IMR-90 (cell line): ENCODE results near the gene GPC6. TPM values are rescaled to one million over a fixed set of nuclear protein-coding genes. Genes with fewer than 3 reads are reported as not detected.

ENCODE experiments used
- ATAC-seq: fragments of 200-7000 bp; cut with Tn5 transposase; 2 replicates; pipeline ENCODE4 v1.9.1; 2020; ENCODE audit warnings: low read depth, mild to moderate bottlenecking, moderate library complexity
- BruUV-seq: library from RNA; stranded (reverse); fragments of 400-500 nt; replicated peaks from 2 replicates; lab custom pipeline; 2021; lab: Mats Ljungman, UMichigan
- CTCF ChIA-PET: fragments of 300-600 bp; formaldehyde crosslinking; extraction: SDS; loops from one replicate; lab custom pipeline; 2021; ENCODE audit warnings: antibody characterized with exemption; lab: Yijun Ruan, JAX
- POLR2A ChIA-PET: fragments of 300-600 bp; sonication (Branson Sonifier 250); formaldehyde crosslinking; loops from one replicate; lab custom pipeline; 2022; ENCODE audit warnings: antibody characterized with exemption; ENCODE audit not compliant: unreplicated experiment; lab: Charles Lee
- DNase-seq: peaks from one replicate; pipeline ENCODE4 v3.0.0; 2013
- H2AFZ ChIP-seq: replicated peaks from 2 replicates; pipeline ENCODE3; 2013; ENCODE audit warnings: low read length, mild to moderate bottlenecking; ENCODE audit not compliant: poor library complexity
- H2AK5ac ChIP-seq: 2 replicates; pipeline ENCODE4 v1.6.1; 2013; ENCODE audit warnings: low read depth, low read length, inconsistent platforms
- H2AK9ac ChIP-seq: replicated peaks from 2 replicates; pipeline ENCODE3; 2013; ENCODE audit warnings: mild to moderate bottlenecking, low read depth, low read length, moderate library complexity; ENCODE audit not compliant: poor library complexity
- H2BK120ac ChIP-seq: 2 replicates; pipeline ENCODE4 v1.6.1; 2013; ENCODE audit warnings: low read depth, low read length, inconsistent platforms
- H2BK15ac ChIP-seq: 3 replicates; pipeline ENCODE4 v1.6.1; 2013; ENCODE audit warnings: low read depth, low read length, inconsistent platforms
- H2BK20ac ChIP-seq: 2 replicates; pipeline ENCODE4 v1.6.1; 2013; ENCODE audit warnings: low read depth, mild to moderate bottlenecking, inconsistent platforms, low read length, moderate library complexity
- H2BK5ac ChIP-seq: 2 replicates; pipeline ENCODE4 v1.6.1; 2013; ENCODE audit warnings: mild to moderate bottlenecking, low read depth, low read length, inconsistent platforms; ENCODE audit not compliant: poor library complexity, severe bottlenecking
- H3K14ac ChIP-seq: replicated peaks from 2 replicates; pipeline ENCODE4 v1.6.1; 2013; ENCODE audit warnings: low read depth, low read length, inconsistent platforms
- H3K18ac ChIP-seq: 2 replicates; pipeline ENCODE4 v1.6.1; 2013; ENCODE audit warnings: low read depth, low read length, control low read depth
- H3K23ac ChIP-seq: 2 replicates; pipeline ENCODE4 v1.6.1; 2013; ENCODE audit warnings: low read depth, low read length, inconsistent platforms
- H3K27ac ChIP-seq: 2 replicates; pipeline ENCODE4 v1.5.1; 2013; ENCODE audit warnings: mild to moderate bottlenecking, control low read depth, low read length; ENCODE audit not compliant: insufficient read depth
- H3K27me3 ChIP-seq: 2 replicates; pipeline ENCODE4 v1.6.1; 2013; ENCODE audit warnings: low read length; ENCODE audit not compliant: control insufficient read depth, insufficient read depth
- H3K36me3 ChIP-seq: 2 replicates; pipeline ENCODE4 v1.6.1; 2013; ENCODE audit warnings: low read length, mixed read lengths; ENCODE audit not compliant: control insufficient read depth, insufficient read depth
- H3K4ac ChIP-seq: 2 replicates; pipeline ENCODE4 v1.6.1; 2013; ENCODE audit warnings: low read depth, low read length, inconsistent platforms
- H3K4me1 ChIP-seq: 2 replicates; pipeline ENCODE4 v1.6.1; 2013; ENCODE audit warnings: low read length, mixed read lengths; ENCODE audit not compliant: control insufficient read depth, insufficient read depth
- H3K4me2 ChIP-seq: 2 replicates; pipeline ENCODE4 v1.6.1; 2013; ENCODE audit warnings: low read depth, mild to moderate bottlenecking, control low read depth, low read length, moderate library complexity
- H3K4me3 ChIP-seq: 2 replicates; pipeline ENCODE4 v1.5.1; 2013; ENCODE audit warnings: low read depth, mild to moderate bottlenecking, control low read depth, low read length, moderate library complexity; ENCODE audit not compliant: insufficient read depth
- H3K56ac ChIP-seq: 2 replicates; pipeline ENCODE4 v1.6.1; 2013; ENCODE audit warnings: low read length, inconsistent platforms; ENCODE audit not compliant: insufficient read depth; ENCODE audit errors: extremely low read depth
- H3K79me1 ChIP-seq, 2 experiments: 2 replicates each; pipeline ENCODE4 v1.6.1; 2013; ENCODE audit warnings: low read length in 2 of 2, inconsistent platforms in 1 of 2, low read depth in 1 of 2
- H3K9ac ChIP-seq: 2 replicates; pipeline ENCODE4 v1.6.1; 2013; ENCODE audit warnings: low read depth, low read length, control low read depth
- H3K9me1 ChIP-seq: 2 replicates; pipeline ENCODE4 v1.6.1; 2013; ENCODE audit warnings: low read length, inconsistent platforms; ENCODE audit not compliant: insufficient read depth
- H3K9me3 ChIP-seq: 2 replicates; pipeline ENCODE4 v1.6.1; 2013; ENCODE audit warnings: low read length; ENCODE audit not compliant: control insufficient read depth, insufficient read depth
- H4K20me1 ChIP-seq: 2 replicates; pipeline ENCODE4 v1.6.1; 2013; ENCODE audit warnings: low read length, inconsistent platforms; ENCODE audit not compliant: insufficient read depth
- H4K5ac ChIP-seq: 2 replicates; pipeline ENCODE4 v1.6.1; 2013; ENCODE audit warnings: mild to moderate bottlenecking, low read depth, low read length, control low read depth
- H4K8ac ChIP-seq, 2 experiments: 2 replicates each; pipeline ENCODE4 v1.6.1; 2013; ENCODE audit warnings: low read depth in 2 of 2, low read length in 2 of 2, control low read depth in 1 of 2, inconsistent platforms in 1 of 2
- H4K91ac ChIP-seq: 2 replicates; pipeline ENCODE4 v1.6.1; 2013; ENCODE audit warnings: low read depth, low read length, inconsistent platforms; ENCODE audit not compliant: insufficient read depth
- BHLHE40 ChIP-seq: fragments of 150-350 bp; IDR thresholded peaks from 2 replicates; pipeline ENCODE4 v1.6.1; 2016; ENCODE audit warnings: mild to moderate bottlenecking, low read depth, low read length
- CEBPB ChIP-seq: IDR thresholded peaks from 2 replicates; pipeline ENCODE4 v1.6.1; 2012; ENCODE audit warnings: low read depth, low read length, improper control_type of control experiment
- CHD1 ChIP-seq: IDR thresholded peaks from 2 replicates; pipeline ENCODE4 v1.6.1; 2012; ENCODE audit warnings: low read depth, low read length, improper control_type of control experiment
- FOS ChIP-seq: fragments of 150-350 bp; IDR thresholded peaks from 2 replicates; pipeline ENCODE4 v1.6.1; 2016; ENCODE audit warnings: low read depth, low read length
- MAFK ChIP-seq: IDR thresholded peaks from 2 replicates; pipeline ENCODE4 v1.6.1; 2012; ENCODE audit warnings: low read depth, low read length, improper control_type of control experiment
- MAZ ChIP-seq: IDR thresholded peaks from 2 replicates; pipeline ENCODE4 v1.6.1; 2012; ENCODE audit warnings: low read depth, mild to moderate bottlenecking, low read length, improper control_type of control experiment, moderate library complexity, borderline replicate concordance
- MXI1 ChIP-seq: IDR thresholded peaks from 2 replicates; pipeline ENCODE4 v1.6.1; 2012; ENCODE audit warnings: low read depth, mild to moderate bottlenecking, low read length, moderate library complexity, borderline replicate concordance
- NFE2L2 ChIP-seq: fragments of 150-350 bp; IDR thresholded peaks from 2 replicates; pipeline ENCODE4 v1.6.1; 2016; ENCODE audit warnings: low read depth, mild to moderate bottlenecking, low read length
- POLR2A ChIP-seq: IDR thresholded peaks from 2 replicates; pipeline ENCODE4 v1.6.1; 2012; ENCODE audit warnings: mild to moderate bottlenecking, low read depth, low read length
- RAD21 ChIP-seq: IDR thresholded peaks from 2 replicates; pipeline ENCODE4 v1.6.1; 2012; ENCODE audit warnings: low read length, improper control_type of control experiment
- RCOR1 ChIP-seq: IDR thresholded peaks from 2 replicates; pipeline ENCODE4 v1.6.1; 2012; ENCODE audit warnings: mild to moderate bottlenecking, low read length, improper control_type of control experiment; ENCODE audit not compliant: insufficient replicate concordance
- RFX5 ChIP-seq: IDR thresholded peaks from 2 replicates; pipeline ENCODE4 v1.8.0; 2012; ENCODE audit warnings: low read depth, mild to moderate bottlenecking, low read length, moderate library complexity
- SMC3 ChIP-seq: fragments of 150-350 bp; IDR thresholded peaks from 2 replicates; pipeline ENCODE4 v1.6.1; 2016; ENCODE audit warnings: low read depth, mild to moderate bottlenecking, antibody characterized with exemption, low read length, moderate library complexity
- WGBS, 2 experiments: methylation state at CpG; one replicate each; pipeline versions ENCODE4 v1.1.5 to v1.1.7; 2013; ENCODE audit warnings: missing lambda C conversion rate in 2 of 2; ENCODE audit not compliant: insufficient read length in 1 of 2; ENCODE audit errors: extremely low coverage in 2 of 2; 5-methylcytosine and 5-hydroxymethylcytosine counted together
- dilution Hi-C: fragments of 300-500 bp; cut with HindIII; formaldehyde crosslinking; loops from one replicate; pipeline ENCODE4 v1.14.3; 2018; ENCODE audit warnings: low sequenced_read_pairs; ENCODE audit not compliant: unreplicated experiment
- in situ Hi-C: fragments of 300-500 bp; cut with MboI; formaldehyde crosslinking; loops from 3 replicates; pipeline ENCODE4 v1.14.3; 2019; ENCODE audit warnings: low sequenced_read_pairs, inconsistent platforms, mixed read lengths
- intact Hi-C: fragments of 100-400 bp; cut with micrococcal nuclease; formaldehyde crosslinking; loops from 2 replicates; pipeline ENCODE4 v1.10.0; 2022
- polyA plus RNA-seq, 3 experiments: library from polyadenylated mRNA; depleted of rRNA; stranded (reverse); fragments of >200 nt; gene quantifications; 2 replicates each; pipeline ENCODE4 v1.2.3, GENCODE V29; 2012; ENCODE audit warnings: low replicate concordance in 1 of 3
- total RNA-seq: library from RNA; depleted of rRNA; stranded (reverse); fragments of >200 nt; gene quantifications from 2 replicates; pipeline ENCODE4 v1.2.3, GENCODE V29; 2012
- TF ChIP-seq, protein P1 (sequence below): conservative IDR thresholded peaks from 2 replicates; pipeline ENCODE4 v1.5.1; 2012; ENCODE audit warnings: mild to moderate bottlenecking, low read depth, low read length, improper control_type of control experiment
- TF ChIP-seq, protein P2 (sequence below): fragments of 150-350 bp; IDR thresholded peaks from 2 replicates; pipeline ENCODE4 v1.6.1; 2017; ENCODE audit warnings: mild to moderate bottlenecking, antibody characterized with exemption, low read length, low read depth
- TF ChIP-seq, protein P3 (sequence below): fragments of 150-350 bp; IDR thresholded peaks from 2 replicates; pipeline ENCODE4 v1.6.1; 2016; ENCODE audit warnings: low read depth, mild to moderate bottlenecking, low read length, moderate library complexity, borderline replicate concordance

GPC6 gene
- total and polyA plus RNA-seq, 2 of the 4 experiments (the other 2 are of a cell fraction) = 14.9 to 39.4 TPM

DNA sequence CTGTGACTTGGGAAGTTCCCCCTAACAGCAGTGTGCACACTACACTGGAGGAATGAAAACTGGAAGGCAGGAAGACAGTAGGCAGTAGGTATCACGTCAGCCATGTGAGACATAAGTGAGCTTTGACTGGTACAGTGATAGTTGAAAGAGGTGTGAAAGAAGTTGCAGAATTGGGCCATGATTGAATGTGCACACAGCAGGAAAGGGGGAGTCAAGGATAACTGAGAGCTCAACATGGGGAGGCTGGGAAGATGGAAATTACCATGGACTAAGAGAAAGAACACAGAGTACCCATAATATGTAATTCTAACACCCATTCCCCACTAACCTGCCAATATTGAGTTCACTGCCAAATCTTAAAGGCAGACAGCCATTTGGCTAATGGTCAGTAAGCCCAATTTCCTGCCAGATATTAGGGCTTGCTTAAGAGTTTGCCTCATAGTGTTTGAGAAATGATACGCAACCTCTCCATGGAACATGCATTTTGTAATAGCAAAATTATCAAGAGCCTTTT is 931.2 kb downstream of the GPC6 start:
- H2BK120ac ChIP-seq = no peak overlapping the region
- H2AFZ ChIP-seq = no peak overlapping the region
- dilution Hi-C loops = no loop called here
- H3K4ac ChIP-seq = no peak overlapping the region
- H3K27ac ChIP-seq = no peak overlapping the region
- in situ Hi-C loops = no loop called here
- no peak overlapping the region for H4K8ac ChIP-seq
- TF ChIP-seq FOS (no peak), MAZ (no peak), POLR2A (no peak), RFX5 (no peak), RCOR1 (no peak), BHLHE40 (no peak), CEBPB (no peak), MAFK (no peak), NFE2L2 (no peak), MXI1 (no peak), RAD21 (no peak), CHD1 (no peak), SMC3 (no peak)
- TF ChIP-seq, protein P1, sequence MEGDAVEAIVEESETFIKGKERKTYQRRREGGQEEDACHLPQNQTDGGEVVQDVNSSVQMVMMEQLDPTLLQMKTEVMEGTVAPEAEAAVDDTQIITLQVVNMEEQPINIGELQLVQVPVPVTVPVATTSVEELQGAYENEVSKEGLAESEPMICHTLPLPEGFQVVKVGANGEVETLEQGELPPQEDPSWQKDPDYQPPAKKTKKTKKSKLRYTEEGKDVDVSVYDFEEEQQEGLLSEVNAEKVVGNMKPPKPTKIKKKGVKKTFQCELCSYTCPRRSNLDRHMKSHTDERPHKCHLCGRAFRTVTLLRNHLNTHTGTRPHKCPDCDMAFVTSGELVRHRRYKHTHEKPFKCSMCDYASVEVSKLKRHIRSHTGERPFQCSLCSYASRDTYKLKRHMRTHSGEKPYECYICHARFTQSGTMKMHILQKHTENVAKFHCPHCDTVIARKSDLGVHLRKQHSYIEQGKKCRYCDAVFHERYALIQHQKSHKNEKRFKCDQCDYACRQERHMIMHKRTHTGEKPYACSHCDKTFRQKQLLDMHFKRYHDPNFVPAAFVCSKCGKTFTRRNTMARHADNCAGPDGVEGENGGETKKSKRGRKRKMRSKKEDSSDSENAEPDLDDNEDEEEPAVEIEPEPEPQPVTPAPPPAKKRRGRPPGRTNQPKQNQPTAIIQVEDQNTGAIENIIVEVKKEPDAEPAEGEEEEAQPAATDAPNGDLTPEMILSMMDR = no peak
- TF ChIP-seq, protein P2, sequence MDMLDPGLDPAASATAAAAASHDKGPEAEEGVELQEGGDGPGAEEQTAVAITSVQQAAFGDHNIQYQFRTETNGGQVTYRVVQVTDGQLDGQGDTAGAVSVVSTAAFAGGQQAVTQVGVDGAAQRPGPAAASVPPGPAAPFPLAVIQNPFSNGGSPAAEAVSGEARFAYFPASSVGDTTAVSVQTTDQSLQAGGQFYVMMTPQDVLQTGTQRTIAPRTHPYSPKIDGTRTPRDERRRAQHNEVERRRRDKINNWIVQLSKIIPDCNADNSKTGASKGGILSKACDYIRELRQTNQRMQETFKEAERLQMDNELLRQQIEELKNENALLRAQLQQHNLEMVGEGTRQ = no peak
- TF ChIP-seq, protein P3, sequence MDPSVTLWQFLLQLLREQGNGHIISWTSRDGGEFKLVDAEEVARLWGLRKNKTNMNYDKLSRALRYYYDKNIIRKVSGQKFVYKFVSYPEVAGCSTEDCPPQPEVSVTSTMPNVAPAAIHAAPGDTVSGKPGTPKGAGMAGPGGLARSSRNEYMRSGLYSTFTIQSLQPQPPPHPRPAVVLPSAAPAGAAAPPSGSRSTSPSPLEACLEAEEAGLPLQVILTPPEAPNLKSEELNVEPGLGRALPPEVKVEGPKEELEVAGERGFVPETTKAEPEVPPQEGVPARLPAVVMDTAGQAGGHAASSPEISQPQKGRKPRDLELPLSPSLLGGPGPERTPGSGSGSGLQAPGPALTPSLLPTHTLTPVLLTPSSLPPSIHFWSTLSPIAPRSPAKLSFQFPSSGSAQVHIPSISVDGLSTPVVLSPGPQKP = no peak
- ChIA-PET POLR2A (no interaction called here), CTCF (interaction anchor here (1.2 to 1.5 kb wide), 2 partner anchors 9 to 15 kb away, joined by 3 to 4 read pairs; no protein-coding TSS in a partner anchor)
- BruUV-seq = no TSS peak
- H4K91ac ChIP-seq = no peak overlapping the region
- no peaks in the 10 kb centered on the region for H3K79me1 ChIP-seq
- WGBS, 2 experiments = 43% methylated on average over 1 of the region's 2 CpGs; no CpG with 5 or more reads in 1 of the 2 experiments
- H3K36me3 ChIP-seq = no peaks in the 10 kb centered on the region
- no peak overlapping the region for H2AK5ac ChIP-seq
- no peak overlapping the region for H3K9ac ChIP-seq
- H3K4me3 ChIP-seq = no peak overlapping the region
- H3K27me3 ChIP-seq = no peaks in the 10 kb centered on the region
- H2BK5ac ChIP-seq = no peak overlapping the region
- no peak overlapping the region for H3K18ac ChIP-seq
- no peaks in the 10 kb centered on the region; the same call in 1 of the 2 replicates for H3K9me1 ChIP-seq
- H2BK20ac ChIP-seq = no peak overlapping the region
- no peaks in the 10 kb centered on the region for H3K4me1 ChIP-seq
- no peak overlapping the region for H3K14ac ChIP-seq
- no peaks in the 10 kb centered on the region for H4K20me1 ChIP-seq
- no peak overlapping the region for H2AK9ac ChIP-seq
- H3K9me3 ChIP-seq = no peaks in the 10 kb centered on the region
- DNase-seq = no peak
- no peak overlapping the region for H3K23ac ChIP-seq
- no peak for ATAC-seq
- no peak overlapping the region for H3K4me2 ChIP-seq
- no peak overlapping the region for H3K56ac ChIP-seq
- intact Hi-C loops = no loop called here
- H4K5ac ChIP-seq = no peak overlapping the region
- no peak overlapping the region for H2BK15ac ChIP-seq
